M059J (cell line): ENCODE results near the gene LOXL3. TPM values are rescaled to one million over a fixed set of nuclear protein-coding genes. Genes with fewer than 3 reads are reported as not detected.
"Not testable (repeated sequence)": the region's sequence is repeated elsewhere in the genome, so short reads cannot be mapped to it uniquely, and the experiment has no call there.

Experiments used
- DNase-seq: peaks from one replicate; pipeline ENCODE4 v3.0.0-alpha.2; 2012; ENCODE audit warnings: low read depth
- total RNA-seq: library from RNA; depleted of rRNA; stranded (reverse); fragments of >200 nt; shearing (Covaris generic); gene quantifications from 2 replicates; pipeline ENCODE4 v1.2.3, GENCODE V29; 2014

Gene LOXL3
- total RNA-seq, 1 experiment from 2014 or later = 66.9 TPM

DNA sequence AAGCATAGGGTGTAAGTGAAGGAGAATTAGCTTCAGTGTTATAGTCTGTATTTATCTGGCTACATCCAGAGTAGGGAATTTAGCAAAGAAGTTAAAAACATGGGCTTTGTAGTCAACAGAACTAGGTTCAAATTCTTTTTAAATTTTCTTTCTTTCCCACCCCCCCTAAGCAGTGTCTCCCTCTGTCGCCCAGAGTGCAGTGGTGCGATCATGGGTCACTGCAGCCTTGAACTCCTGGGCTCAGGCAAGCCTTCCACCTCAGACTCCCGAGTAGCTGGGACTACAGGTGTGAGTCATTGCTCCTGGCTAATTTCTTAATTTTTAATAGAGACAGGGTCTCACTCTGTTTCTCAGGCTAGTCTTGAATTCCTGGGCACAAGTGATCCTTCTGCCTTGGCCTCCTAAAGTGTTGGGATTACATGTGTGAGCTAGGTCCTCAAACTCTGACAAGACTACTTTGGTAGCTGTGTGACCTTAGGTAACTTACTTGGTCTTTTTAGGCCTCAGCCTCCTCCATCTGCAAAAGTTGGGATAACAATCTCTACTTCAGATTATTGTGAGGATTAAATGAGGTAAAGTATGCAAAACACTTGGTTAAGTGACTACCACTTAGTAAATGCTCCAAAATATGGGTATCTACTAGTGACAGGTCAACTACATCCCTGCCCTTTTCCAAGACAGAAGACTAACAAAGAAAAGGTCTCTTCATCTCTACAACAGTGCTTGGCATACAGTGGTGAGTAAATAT is 18.6 kb upstream of the LOXL3 start:
- DNase-seq = no peak

DNA sequence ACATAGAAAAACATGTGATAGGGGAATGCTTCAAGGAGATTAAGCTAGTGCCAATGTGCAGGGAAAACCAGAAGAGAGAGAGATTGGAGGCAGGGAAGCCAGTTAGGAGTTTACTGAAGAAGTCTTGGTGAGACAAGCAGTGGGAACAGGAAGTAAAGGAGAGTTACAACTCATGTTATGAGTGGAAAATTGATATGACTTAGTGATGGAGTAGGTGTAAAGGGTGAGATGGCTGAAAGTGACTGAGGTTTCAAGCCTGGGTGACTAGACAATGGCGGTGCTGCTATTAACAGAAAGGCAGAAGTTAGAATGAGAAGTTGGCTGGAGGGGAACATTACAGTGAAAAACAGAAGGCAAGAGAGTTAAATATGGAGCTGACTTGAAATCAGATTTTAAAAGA is 17.3 kb upstream of the LOXL3 start:
- DNase-seq = no peak

DNA sequence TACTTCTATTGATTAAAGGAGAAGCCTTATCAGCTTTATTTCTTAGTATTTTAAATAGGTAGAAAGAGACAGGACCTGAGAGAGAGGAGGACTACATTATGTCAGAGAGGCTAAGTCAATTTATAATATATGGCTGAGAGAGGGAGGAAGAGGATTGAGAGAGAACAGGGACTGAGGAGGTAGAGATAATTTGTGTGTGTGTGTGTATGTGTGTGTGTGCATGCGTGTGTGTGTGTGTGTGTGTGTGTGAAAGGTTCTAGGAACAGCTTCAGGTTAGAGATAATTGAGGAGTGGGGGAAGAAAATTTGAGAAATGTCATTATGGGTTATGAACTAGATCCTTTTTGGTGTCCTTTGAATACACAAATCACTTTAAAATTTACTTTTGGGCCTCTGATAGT is 15.9 kb upstream of the LOXL3 start:
- DNase-seq = no peak

DNA sequence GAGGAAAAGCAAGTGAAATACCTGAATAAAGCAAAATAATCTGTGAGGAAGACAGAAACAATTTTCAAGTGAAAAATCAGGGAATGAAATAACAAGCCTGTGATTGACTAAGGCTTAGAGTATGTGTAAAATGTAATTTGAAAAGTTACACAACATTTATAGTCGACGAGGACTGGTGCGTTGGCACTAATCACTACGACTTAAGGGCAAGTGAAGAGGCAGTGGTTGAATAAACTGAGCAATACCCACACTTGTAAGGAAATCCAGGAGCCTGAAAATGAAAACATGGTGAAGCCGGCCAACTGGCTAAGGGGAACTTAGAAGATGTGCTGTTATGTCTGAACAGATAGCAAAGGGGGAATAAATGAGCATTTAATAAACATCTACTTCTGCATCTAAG is 14.1 kb upstream of the LOXL3 start:
- peak; percentile 85 for DNase-seq

DNA sequence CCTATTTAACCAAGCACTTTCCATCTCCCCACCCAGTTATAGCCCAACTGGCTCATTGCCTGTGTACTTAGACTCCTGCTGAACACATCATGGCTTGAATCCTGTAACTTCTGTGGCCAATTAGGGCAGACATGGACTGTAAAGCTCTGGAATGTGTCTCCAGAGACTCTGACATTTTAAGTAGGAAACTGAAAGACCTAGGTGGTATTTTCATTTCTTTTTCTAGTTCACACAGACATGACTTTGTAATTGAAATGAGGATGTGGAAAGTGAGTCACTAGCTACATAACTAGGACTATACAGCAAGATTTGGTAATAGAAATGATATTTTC is 13.0 kb upstream of the LOXL3 start:
- DNase-seq = peak; percentile 88

DNA sequence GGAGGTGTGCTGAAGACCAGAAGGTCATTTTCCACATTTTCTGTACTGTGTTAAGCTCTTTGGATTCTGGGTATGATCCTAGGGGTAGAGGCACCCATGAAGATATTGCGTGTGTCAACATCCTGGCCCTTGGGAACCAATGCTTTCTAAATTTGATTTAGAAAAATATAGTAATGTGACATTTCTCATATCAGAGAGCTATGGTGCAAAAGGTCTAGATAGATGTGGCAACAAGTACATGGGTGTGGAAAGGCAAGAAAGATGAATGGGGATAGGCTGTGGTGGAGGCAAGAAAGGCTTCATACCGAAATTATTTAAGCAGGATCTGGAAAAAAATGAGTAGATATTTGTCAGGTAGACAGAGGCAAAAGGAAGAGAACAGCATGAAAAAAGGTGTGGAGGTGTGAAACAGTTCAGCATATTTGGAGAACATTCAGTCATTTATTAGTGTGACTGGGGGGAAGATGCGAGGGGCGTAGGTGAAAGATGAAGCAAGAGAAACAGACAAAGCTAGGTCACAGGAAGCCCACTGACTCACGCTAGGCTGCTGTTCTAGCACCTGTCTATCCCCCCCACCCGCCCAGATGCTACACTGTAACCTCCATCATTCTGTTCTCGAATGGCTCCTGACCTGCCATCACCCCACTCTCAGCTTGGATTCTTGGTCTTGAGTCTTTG is 12.5 kb upstream of the LOXL3 start:
- no peak for DNase-seq

DNA sequence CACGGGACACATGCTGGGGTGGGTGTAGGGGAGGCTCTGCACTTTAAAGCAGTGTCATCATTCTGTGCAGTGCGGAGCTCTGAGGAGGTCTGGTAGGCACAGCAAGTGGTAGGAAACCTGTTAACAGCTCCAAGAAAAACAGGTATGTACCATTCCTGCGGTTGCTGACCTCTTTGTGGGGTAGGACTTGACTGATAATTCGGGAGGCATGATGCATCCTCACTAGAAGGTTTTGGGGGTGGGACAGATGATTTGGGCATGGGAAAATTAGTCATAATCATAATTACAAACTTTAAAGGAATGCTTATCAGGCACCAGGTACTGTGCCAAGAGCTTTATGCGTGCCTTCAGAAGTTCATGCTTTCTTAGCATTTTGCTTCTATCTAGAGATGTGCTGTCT is 10.5 kb upstream of the LOXL3 start:
- peak; percentile 95 for DNase-seq

DNA sequence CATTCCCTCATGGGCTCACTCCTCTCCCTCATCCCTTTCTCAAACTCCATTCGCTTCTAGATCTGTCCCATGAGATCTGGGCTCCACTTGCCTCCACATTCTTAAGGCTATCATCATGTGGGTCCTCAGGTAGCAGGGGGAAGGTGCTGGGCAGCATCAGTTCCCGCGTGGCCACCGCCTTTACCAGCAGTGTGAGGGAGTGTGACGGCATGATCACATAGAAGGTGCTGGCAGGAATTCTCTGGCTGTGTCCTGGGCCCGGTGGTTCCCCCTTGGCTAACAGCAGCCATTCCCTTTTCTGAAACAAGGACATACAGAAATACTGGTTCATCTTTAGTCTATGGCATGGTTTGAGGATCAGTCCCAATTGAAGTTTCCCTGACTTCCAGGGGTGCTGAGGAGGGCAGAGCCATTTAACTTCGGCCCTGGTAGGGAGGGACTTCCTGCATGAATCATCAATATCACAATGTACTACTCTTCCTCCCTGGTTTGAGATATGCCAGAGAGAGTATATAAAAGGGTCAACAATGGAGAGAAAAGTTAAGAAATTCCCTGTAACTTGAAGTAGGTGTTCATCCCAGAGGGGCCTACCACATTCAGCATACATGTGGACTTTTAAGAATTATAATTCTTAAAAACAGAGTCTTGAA is 8.5 kb upstream of the LOXL3 start:
- DNase-seq = no peak

DNA sequence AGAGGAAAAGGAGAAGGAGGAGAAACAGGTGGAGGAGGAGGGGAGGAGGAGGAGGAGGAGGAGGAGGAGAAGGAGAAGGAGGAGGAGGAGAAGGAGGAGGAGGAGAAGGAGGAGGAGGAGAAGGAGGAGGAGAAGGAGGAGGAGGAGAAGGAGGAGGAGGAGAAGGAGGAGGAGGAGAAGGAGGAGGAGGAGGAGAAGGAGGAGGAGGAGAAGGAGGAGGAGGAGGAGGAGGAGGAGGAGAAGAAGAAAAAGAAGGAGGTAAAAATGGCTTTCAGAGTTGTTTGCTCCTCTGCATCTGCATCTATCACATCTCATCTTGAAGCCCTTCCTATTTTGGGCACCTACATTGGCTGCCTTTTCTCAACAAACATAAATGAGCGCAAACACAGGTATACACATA is 7.3 kb upstream of the LOXL3 start:
- not testable (repeated sequence) for DNase-seq

DNA sequence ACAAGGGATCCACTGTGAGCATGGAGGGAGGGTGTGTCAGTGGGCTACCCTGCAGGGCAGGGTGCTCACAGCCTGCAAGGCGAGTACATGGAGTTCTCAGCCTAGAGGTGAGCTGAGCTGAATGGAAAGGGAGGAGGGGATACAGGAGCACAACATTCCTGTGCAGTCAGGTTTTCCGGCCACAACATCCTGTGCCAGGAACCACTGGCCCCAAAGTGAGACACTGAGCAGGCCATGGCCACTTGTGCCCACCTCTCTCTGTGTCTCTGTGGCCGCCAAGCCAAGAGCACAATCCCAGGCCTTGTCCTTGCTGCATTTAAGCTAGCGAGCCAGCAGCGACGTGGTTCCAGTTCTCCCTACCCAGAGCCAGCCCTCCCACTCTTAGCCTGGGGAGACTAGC is 6.8 kb upstream of the LOXL3 start:
- peak; percentile 81 for DNase-seq

DNA sequence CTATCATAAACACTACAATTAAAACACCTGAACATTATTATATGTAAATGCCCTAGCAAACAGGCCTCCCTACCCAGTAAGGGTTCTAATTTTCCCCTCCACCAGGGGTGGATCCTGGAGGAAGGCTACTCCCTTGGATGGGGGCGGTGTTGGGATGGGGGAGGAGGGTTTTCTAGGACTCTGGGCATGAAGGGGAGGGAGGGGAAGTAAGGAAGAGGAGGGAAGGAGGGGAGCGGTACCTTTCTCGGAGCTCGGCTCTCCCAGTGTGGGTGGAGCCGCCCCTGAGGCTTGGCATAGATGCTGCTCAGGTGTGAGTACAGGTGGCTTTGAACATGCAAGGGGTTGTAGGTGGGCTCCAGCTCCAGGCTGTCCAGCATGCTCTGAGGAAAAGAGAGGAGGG is 6.2 kb upstream of the LOXL3 start:
- no peak for DNase-seq

DNA sequence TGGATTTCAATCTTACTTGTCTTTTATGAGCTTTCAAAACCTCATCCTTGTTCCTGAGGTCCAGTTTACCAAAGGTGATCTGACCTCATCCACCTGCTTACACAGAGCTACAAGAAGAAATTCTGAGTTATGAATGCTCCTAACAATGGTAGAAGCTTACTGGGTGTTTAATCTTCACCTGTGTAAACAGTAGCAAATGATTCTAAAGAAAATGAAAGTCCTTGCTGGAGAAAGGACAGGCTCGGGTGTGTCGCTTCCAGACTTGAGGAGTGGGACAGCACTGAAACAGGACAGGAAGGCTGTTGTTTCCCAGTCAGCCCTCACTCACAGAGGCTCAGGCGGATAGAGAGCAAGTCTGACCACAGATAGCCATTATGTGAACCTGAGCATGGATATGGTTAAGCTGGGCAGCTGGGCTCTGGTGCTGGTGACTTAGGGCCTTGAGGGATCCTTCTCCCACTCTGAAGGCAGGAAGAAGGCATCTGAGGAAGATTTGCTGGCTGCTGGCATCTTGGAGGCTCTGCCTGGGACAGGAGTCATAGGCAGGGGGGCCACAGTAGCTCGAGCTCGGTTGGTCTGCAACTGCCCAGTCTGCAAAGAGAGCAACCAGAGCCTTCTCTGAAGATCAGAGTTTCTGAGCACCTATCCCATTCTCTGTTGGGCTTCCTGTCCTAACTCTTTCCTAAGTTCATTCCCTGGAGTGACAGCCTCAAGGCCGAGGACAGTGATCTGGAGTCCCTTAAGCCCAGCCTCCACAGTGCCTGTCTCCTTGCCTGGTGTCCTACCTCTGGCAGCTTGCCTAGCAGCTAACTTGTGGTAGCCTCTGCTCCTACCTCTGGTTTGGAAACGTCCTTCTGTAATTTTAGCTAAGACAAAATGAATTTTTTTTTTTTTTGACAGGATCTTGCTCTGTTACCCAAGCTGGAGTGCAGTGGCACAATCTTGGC is 4.8 kb upstream of the LOXL3 start:
- DNase-seq = no peak

DNA sequence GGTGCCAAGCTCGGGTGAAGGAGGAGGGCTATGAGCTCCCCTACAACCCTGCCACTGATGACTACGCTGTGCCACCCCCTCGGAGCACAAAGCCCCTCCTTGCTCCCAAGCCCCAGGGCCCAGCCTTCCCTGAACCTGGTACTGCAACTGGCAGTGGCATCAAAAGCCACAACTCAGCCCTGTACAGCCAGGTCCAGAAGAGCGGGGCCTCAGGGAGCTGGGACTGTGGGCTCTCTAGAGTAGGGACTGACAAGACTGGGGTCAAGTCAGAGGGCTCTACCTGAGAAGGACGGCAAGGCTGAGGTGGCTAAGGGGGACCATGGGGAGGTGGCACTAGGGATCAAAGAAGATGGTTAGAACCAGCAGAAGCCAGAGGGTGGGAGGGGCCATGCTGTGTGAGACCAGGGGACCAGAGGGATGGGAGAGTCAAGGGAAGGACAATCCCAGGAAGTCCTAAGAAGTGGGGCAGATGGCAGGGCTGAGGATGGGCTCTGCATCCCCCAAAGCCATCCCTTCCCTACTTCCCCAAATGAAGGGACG is 3.2 kb upstream of the LOXL3 start:
- no peak for DNase-seq

DNA sequence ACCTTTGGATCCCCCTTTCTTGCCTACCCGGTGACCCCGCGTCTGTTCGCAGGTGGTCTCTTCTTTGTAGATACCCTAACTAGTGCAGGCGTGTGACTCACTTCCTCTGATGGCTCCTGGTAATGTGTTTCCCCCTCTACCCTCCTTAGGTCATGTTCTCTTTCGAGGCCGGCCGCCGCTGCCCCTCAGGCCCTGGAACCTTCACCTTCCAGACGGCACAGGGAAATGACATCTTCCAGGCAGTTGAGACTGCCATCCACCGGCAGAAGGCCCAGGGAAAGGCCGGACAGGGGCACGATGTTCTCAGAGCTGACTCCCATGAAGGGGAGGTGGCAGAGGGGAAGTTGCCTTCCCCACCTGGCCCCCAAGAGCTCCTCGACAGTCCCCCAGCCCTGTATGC is 2.4 kb upstream of the LOXL3 start:
- no peak for DNase-seq

DNA sequence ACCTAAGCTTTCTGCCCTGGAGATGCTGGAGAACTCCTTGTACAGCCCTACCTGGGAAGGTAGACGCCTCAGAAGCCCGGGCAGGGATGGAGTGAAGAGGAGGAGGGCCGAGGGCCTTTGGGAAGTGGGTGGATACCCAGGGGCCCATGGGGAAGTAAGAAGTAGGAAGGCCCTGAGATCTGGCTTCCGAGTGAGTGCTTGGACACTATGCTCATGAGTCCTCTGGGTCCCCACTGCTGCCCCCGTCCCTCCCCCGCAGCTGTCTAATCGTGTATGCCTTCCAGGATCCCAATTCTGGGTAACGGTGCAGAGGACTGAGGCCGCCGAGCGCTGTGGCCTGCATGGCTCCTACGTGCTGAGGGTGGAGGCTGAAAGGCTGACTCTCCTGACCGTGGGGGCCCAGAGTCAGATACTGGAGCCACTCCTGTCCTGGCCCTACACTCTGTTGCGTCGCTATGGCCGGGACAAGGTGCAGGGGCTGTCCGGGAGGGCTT is 1.9 kb upstream of the LOXL3 start:
- no peak for DNase-seq

DNA sequence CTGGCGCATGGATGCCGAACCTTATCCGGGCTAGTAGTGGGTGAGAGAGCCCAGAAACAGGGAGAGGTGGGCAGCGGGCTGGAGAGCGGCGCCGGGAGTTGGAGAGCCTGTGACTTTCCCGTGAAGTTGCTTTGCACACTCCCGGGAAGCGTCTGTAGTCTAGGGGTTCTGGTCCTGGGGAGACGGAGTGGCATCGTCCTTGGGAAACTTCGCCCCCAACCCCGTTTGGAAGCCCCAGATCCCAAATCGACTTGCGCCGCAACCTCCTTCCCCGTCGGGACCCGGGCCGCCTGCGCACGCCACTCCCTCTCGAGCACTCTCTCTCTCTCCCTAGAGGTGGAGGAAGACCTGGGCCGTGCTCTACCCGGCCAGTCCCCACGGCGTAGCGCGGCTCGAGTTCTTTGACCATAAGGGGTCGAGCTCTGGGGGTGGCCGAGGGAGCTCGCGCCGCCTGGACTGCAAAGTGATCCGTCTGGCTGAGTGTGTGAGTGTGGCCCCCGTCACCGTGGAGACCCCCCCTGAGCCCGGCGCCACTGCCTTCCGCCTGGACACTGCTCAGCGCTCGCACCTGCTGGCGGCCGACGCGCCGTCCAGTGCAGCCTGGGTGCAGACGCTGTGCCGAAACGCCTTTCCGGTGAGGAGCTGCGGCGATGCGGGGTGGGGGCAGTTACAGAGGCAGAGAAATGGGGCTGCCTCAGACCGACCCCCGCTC is 1.2 kb upstream of the LOXL3 start:
- no peak for DNase-seq

DNA sequence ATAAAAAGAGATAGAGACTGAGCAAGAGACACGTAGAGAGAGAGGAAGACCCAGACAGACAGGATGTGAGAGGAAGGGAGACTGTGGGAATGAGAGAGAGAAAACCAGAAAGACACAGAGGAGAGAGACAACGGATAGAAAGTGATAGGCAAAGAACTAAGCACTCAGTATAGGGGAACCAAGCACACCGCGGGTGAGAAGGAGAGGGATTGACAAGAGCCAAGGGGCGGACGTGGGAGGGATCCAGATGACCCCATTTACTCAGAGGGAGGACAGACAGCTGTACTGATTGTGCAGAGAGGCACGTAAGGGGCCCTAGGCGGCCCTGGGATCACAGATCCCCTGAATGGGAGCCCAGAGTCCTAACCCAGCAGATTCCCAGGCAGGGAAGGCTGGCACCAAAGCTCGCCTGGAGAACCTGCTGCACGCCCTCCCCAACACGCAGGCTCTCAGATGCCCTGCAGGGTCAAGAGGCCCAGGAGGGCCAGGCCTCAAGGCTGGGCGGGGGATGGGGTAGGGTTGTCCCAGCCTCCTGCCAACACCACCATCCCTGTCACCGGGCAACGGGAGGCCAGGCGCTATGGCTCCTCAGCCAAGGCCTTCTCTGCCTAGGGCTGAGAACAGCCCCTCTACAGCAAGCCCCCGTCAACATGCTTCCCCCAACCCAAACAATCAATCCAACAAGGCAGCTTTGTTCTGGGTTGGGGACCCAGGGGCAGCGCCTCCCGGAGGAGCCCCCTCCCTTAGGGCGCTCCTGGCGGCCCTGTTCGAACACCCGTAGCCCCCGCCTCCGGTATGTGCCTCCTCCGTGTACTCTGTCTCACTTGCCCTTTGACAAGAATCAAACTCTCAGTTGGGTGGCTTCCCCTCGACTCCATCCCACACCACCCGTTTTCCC is 579 bp downstream of the LOXL3 start:
- peak; percentile 57 for DNase-seq

DNA sequence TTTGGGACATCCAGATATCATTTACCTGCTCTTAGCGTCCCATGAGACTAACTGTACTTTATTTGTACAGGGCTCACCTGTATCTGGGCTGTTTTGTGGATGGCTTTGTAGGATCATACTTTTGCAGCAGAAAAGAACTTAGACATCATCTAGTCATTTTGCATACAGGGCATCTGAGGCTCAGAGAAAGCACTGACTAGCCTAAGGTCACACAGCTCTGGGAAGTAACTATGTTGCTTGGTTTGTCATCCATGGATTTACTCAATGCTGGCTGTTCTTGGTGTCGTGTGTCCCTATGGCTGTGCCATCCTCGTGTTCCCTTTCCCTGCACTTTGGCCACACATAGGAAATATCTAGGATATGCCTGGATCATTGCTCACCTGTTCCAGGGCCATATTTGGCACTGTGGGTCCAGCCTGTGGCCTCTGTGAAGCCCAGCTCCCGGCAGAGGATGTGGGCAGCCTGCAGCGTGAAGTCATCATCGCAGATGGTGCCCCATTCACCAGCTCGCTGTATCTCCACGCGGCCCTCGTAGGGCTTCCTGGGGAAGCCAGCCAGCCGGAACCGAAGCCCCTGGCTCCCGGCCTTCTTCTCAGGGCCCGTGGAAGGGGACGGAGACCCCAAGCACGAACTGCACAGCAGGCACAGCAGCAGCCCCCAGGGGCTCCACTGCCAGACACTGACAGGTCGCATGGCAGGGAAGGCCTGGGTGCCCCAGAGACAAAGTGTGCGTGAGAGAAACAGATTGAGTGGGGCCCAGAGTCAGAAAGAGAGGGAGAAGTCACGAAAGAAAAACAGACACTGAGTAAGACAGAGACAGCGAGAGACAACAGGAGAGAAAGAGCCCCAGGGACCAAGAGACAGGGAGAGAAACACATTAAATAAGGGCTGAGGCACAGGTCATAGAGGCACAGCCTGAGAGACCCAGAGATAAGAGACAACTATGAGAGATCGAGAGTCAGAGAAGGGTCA is 1.5 kb downstream of the LOXL3 start:
- no peak for DNase-seq

DNA sequence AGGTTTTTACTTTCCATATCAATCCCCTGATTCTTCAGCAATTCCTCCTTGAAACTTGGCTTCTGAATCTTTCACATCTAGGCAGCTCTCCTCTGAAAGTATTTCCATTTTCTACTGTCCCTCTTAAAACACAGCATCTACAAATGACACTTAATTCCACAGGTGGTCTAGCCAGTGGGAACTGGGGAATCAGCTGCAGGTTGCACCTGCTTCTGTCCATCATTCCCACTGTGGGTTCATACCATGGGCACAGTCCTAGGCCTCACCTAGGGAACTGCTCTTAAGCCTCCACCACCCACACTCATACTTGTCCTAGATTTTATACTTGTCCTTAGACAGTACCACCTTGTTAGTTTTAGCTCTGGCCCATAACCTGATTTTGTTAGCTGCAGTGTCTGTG is 2.2 kb downstream of the LOXL3 start:
- DNase-seq = no peak
